Large intestine (tissue), 3 donors: Measurements from ENCODE around the gene SLC37A3. TPM values are rescaled to one million over a fixed set of nuclear protein-coding genes. Genes with fewer than 3 reads are reported as not detected.

Source experiments
- DNase-seq, 2 donors: peaks; one replicate each; pipeline versions ENCODE4 v3.0.0 to v3.0.0-alpha.2; 2013
- H3K27ac ChIP-seq: one replicate; pipeline ENCODE4 v1.5.1; 2013; ENCODE audit warnings: low read length
- H3K27me3 ChIP-seq: 2 replicates; pipeline ENCODE4 v1.6.1; 2013; ENCODE audit warnings: low read length; ENCODE audit not compliant: control insufficient read depth, insufficient read depth
- H3K36me3 ChIP-seq: 2 replicates; pipeline ENCODE4 v1.6.1; 2013; ENCODE audit warnings: low read length; ENCODE audit not compliant: control insufficient read depth, insufficient read depth
- H3K4me1 ChIP-seq: one replicate; pipeline ENCODE4 v1.6.1; 2013; ENCODE audit warnings: low read length; ENCODE audit not compliant: control insufficient read depth, insufficient read depth
- H3K4me3 ChIP-seq: one replicate; pipeline ENCODE4 v1.5.1; 2013; ENCODE audit warnings: low read length
- H3K9me3 ChIP-seq: one replicate; pipeline ENCODE4 v1.6.1; 2013; ENCODE audit warnings: mild to moderate bottlenecking, low read depth, low read length, moderate library complexity; ENCODE audit not compliant: control insufficient read depth
- WGBS: methylation state at CpG from one replicate; pipeline ENCODE4 v1.1.5; 2013; ENCODE audit warnings: low lambda C conversion rate; ENCODE audit not compliant: insufficient coverage; 5-methylcytosine and 5-hydroxymethylcytosine counted together
- polyA plus RNA-seq: library from polyadenylated mRNA; unstranded; fragments of 120-200 nt; gene quantifications from one replicate; pipeline ENCODE4 v1.2.1, GENCODE V29; 2013

The SLC37A3 gene
- polyA plus RNA-seq, 1 donor: 38.7 TPM

- Histone ChIP-seq H3K27ac (no peak overlapping the region), H3K9me3 (no peaks in the 10 kb centered on the region)
- WGBS: no CpG with 5 or more reads among the region's 2 CpGs
Measured at GRCh38 chr7:140402178-140402835, 4.0 kb upstream of the SLC37A3 start.

GRCh38 chr7:140400381-140400780, 2.1 kb upstream of the SLC37A3 start:
- WGBS: 79% methylated on average over 2 of the region's 3 CpGs

More at GRCh38 chr7:140402178-140402835, 4.0 kb upstream of the SLC37A3 start:
- H3K4me1 ChIP-seq: no peaks in the 10 kb centered on the region
- H3K36me3 ChIP-seq: no peaks in the 10 kb centered on the region
- no peak for DNase-seq
- no peak overlapping the region for H3K4me3 ChIP-seq
- H3K27me3 ChIP-seq: no peaks in the 10 kb centered on the region

GRCh38 chr7:140398821-140399220, 491 bp upstream of the SLC37A3 start:
- H3K4me3 ChIP-seq: no peak overlapping the region
- H3K27ac ChIP-seq: no peak overlapping the region
- H3K36me3 ChIP-seq: no peaks in the 10 kb centered on the region
- H3K4me1 ChIP-seq: no peaks in the 10 kb centered on the region
- no peaks in the 10 kb centered on the region for H3K27me3 ChIP-seq
- DNase-seq: no peak
- WGBS: no CpG with 5 or more reads among the region's 10 CpGs
- no peaks in the 10 kb centered on the region for H3K9me3 ChIP-seq

More at GRCh38 chr7:140400381-140400780, 2.1 kb upstream of the SLC37A3 start:
- Histone ChIP-seq H3K27me3 (no peaks in the 10 kb centered on the region), H3K36me3 (no peaks in the 10 kb centered on the region), H3K4me1 (no peaks in the 10 kb centered on the region), H3K9me3 (no peaks in the 10 kb centered on the region), H3K27ac (no peak overlapping the region), H3K4me3 (no peak overlapping the region)
- DNase-seq: no peak

- DNase-seq: no peak
- no CpG with 5 or more reads among the region's 12 CpGs for WGBS
- no peaks in the 10 kb centered on the region for H3K4me1 ChIP-seq
Measured at GRCh38 chr7:140393756-140394306, 4.5 kb downstream of the SLC37A3 start.

GRCh38 chr7:140391634-140392033, 6.7 kb downstream of the SLC37A3 start:
- Histone ChIP-seq H3K9me3 (no peaks in the 10 kb centered on the region), H3K27me3 (no peaks in the 10 kb centered on the region), H3K4me3 (no peak overlapping the region), H3K36me3 (no peaks in the 10 kb centered on the region), H3K4me1 (no peaks in the 10 kb centered on the region), H3K27ac (no peak overlapping the region)
- no peak for DNase-seq
- no CpG with 5 or more reads among the region's 1 CpG for WGBS

More at GRCh38 chr7:140393756-140394306, 4.5 kb downstream of the SLC37A3 start:
- Histone ChIP-seq H3K27ac (no peak overlapping the region), H3K27me3 (no peaks in the 10 kb centered on the region), H3K4me3 (no peak overlapping the region), H3K36me3 (no peaks in the 10 kb centered on the region), H3K9me3 (no peaks in the 10 kb centered on the region)

- Histone ChIP-seq H3K36me3 (no peaks in the 10 kb centered on the region), H3K27me3 (no peaks in the 10 kb centered on the region), H3K4me3 (no peak overlapping the region), H3K4me1 (no peaks in the 10 kb centered on the region), H3K27ac (no peak overlapping the region), H3K9me3 (no peaks in the 10 kb centered on the region)
- WGBS: 90% methylated on average over 2 of the region's 8 CpGs
- no peak for DNase-seq
Measured at GRCh38 chr7:140390466-140391190, 7.7 kb downstream of the SLC37A3 start.

GRCh38 chr7:140390034-140390433, 8.3 kb downstream of the SLC37A3 start:
- no peaks in the 10 kb centered on the region for H3K4me1 ChIP-seq
- no peak for DNase-seq
- no peaks in the 10 kb centered on the region for H3K27me3 ChIP-seq
- H3K9me3 ChIP-seq: no peaks in the 10 kb centered on the region
- WGBS: 100% methylated on average over 1 of the region's 4 CpGs
- no peak overlapping the region for H3K27ac ChIP-seq
- H3K36me3 ChIP-seq: no peaks in the 10 kb centered on the region
- H3K4me3 ChIP-seq: no peak overlapping the region

- no peaks in the 10 kb centered on the region for H3K36me3 ChIP-seq
- H3K27me3 ChIP-seq: no peaks in the 10 kb centered on the region
- H3K27ac ChIP-seq: no peak overlapping the region
- WGBS: no CpG with 5 or more reads among the region's 10 CpGs
- no peak overlapping the region for H3K4me3 ChIP-seq
- H3K4me1 ChIP-seq: no peaks in the 10 kb centered on the region
- H3K9me3 ChIP-seq: no peaks in the 10 kb centered on the region
- no peak for DNase-seq
Measured at GRCh38 chr7:140389445-140389844, 8.9 kb downstream of the SLC37A3 start.

GRCh38 chr7:140384894-140385545, 13.3 kb downstream of the SLC37A3 start:
- DNase-seq: no peak
- no peak overlapping the region for H3K4me3 ChIP-seq
- H3K9me3 ChIP-seq: no peaks in the 10 kb centered on the region
- peaks cover 16% of the 10 kb centered on the region for H3K36me3 ChIP-seq
- no peak overlapping the region for H3K27ac ChIP-seq
- WGBS: no CpG with 5 or more reads among the region's 1 CpG
- H3K27me3 ChIP-seq: no peaks in the 10 kb centered on the region
- no peaks in the 10 kb centered on the region for H3K4me1 ChIP-seq

- Histone ChIP-seq H3K36me3 (peaks cover 22% of the 10 kb centered on the region), H3K27me3 (no peaks in the 10 kb centered on the region), H3K4me3 (no peak overlapping the region), H3K4me1 (no peaks in the 10 kb centered on the region), H3K27ac (no peak overlapping the region), H3K9me3 (no peaks in the 10 kb centered on the region)
- DNase-seq: no peak
- 100% methylated on average over 1 of the region's 6 CpGs for WGBS
Measured at GRCh38 chr7:140383954-140384713, 14.2 kb downstream of the SLC37A3 start.
